Hepatocyte (in vitro differentiated cells): ENCODE measurements around the gene CHAF1A.

Source experiments
- CTCF ChIP-seq: fragments of 200-600 bp; sonication (generic); IDR thresholded peaks from 2 replicates; pipeline ENCODE4 v1.5.1; 2016; ENCODE audit warnings: antibody characterized with exemption, mild to moderate bottlenecking; ENCODE audit not compliant: poor library complexity
- EZH2phosphoT487 ChIP-seq: fragments of 200-600 bp; sonication (generic); IDR thresholded peaks from one replicate; pipeline ENCODE4 v1.6.1; 2018; ENCODE audit warnings: antibody characterized with exemption, mild to moderate bottlenecking, low read depth, moderate library complexity; ENCODE audit not compliant: unreplicated experiment, severe bottlenecking

- no peak for TF ChIP-seq EZH2phosphoT487
- TF ChIP-seq CTCF, result no peak
Observed at GRCh38 chr19:4379383-4380253, 22.8 kb upstream of the CHAF1A start.
